OCI-M2 (cell line): ENCODE data around the gene MPRIP.

Experiments
- DNase-seq: peaks from one replicate; lab custom pipeline; 2025; ENCODE audit not compliant: unreplicated experiment; lab: John Stamatoyannopoulos, UW

The MPRIP gene

DNA sequence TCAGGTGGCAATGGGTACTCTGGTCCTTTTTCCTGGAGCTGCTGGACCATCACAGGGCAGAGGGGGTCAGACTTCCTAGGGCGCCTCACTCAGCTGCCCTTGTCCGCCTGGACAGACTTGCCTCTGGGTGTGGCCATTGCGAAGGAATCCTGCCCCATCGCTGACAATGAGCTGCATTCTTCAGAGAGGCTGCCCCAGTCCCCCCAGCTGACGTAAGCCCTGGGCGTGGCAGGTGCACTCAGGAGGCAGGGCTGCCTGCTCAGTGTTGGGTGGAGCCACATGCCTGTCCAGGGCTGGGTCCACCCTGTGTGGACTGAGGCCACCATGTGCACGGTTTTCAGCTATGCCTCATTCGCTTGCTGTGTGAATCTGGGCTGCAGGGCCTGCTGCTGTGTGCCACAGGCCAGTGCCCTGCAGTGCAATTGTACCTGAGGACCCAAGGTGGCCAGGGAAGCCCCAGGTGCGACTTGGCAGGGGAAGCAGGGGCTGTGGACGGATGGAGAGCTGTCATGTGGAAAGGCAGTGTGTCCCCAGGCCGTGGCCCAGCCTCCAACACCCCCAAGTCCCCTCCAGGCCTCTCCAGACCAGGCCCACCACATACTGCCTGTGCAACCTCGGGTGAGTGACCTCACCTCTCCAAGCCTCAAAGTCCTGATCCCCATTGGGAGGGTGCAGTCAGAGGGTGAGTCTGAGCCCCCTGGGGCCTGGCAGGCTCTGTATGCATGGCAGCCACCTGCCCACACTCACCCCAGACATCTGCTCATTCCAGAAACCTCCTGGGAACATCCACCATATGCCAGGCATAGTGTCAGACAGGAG is 14.0 kb upstream of the MPRIP start:
- no peak for DNase-seq

DNA sequence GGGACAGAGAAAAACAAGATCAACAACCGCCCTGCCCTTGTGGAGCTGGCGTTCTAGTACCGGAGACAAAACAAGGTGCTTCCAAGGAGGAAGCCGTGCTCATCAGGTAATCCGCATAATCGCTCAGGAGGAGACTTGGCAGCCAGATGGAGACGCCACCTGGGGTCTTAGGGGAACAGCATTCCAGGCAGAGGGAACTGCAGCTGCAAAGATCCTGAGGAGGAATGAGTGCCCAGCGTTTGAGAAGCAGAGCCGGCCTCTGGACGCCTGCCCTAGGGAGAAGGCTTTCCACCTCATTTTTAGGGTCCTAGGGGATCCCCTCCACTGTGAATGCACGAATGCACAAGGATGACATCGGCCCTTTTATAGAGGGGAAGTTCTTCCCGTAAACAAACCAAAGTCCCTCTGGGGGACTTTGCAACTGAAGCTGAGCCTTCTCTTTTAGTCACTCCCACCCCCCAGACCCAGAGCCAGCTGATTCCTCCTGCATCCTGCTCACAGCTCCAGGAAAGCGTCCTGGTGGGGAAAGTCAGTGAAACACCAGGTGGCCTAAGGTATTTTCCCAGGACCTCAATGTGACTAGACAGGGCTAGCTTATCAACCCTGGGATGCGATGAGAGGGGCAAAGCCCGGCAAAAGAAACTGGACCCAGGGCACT is 13.2 kb upstream of the MPRIP start:
- no peak for DNase-seq

DNA sequence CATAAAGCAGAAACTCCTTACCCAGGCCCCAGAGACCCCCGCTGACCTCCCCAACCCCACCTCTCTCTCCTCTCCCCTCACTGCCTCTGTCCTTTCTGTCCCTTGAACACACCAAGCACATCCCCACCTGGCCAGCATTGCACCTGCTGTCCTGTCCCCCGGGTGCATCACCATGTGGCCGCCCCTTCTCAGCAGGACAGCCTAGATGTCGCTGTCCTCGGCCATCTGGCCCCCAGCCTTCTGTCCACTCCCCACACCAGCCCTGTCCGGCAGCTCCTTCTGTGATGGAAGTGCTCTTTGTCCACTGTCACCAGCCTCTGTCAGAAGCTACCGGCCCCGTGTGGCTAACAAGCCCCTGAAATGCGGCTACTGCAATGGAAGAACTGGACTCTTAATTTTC is 12.3 kb upstream of the MPRIP start:
- no peak for DNase-seq

DNA sequence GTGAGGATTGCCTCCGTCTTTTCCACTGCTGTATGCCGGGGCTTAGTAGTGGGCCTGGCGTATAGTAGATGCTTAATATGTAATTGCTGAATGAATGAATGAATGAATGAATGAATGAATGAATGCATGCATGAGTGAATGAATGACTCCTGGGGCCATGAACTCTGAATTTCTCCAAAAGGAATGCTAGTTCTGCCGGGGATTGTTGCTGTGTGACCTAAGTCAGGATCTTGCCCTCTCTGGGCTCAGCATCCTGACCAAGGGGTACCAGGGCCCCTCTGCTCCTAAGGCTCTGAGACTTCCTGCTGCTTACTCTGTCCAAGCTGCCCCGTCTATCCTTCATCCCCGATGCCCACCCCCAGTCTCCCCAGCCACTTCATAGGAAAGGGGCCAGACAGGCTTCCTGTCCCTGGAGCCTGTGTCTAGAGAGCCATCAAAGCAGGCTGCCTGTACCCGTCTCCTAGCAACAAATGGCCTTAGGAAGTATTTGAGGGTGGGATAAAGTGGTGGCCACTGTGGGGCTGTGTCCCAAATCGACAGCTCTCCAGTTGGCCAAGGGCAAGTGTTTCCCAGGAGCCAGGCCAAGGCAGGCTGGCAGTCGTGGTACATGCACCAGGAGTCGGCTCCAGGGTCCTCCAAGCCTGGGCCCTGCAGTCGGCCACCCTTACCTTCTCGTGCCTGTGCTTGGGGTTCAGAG is 11.6 kb upstream of the MPRIP start:
- no peak for DNase-seq

DNA sequence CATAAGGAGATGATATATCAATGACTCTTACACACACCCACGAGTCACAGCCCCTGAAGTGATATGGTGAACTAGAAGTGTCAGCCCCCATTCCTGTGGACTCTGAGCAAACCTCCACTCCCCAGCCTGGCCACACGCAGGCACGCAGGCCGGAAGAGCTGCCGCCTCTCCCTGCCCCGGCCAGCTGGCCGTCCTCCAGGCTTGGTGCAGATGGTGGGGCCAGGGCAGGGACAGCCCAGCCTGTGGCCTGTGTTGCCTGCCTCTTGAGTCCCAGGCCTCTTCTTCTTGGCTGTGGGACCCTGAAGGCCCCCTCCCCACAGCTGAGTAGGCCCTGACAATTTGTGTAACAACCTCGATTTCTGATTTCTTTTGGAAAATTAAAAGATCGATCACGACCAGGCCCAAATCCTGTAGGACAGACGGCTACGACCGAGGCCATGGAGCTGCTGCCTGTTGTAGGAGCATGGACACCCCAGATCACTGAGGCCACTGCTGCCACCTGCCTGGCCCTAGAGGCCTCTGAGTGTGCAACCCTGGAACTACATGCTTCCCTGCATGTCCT is 10.0 kb upstream of the MPRIP start:
- DNase-seq: no peak

DNA sequence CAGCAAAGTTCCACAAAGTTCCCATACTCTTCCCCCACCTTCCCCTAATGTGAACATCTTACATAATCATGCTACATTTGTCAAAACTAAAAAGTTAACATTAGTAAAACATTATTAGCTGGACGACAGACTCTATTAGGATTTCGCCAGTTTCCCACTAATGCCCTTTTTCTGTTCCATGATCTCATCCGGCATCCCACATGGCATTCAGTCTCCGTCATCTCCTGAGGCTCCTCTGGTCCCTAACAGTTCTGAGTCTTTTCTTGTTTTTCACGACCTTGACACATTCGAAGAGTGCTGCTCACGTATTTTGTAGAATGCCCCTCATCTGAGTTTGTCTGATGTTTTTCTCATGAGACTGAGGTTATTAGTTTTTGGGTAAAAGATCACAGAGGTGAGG is 8.8 kb upstream of the MPRIP start:
- no peak for DNase-seq

DNA sequence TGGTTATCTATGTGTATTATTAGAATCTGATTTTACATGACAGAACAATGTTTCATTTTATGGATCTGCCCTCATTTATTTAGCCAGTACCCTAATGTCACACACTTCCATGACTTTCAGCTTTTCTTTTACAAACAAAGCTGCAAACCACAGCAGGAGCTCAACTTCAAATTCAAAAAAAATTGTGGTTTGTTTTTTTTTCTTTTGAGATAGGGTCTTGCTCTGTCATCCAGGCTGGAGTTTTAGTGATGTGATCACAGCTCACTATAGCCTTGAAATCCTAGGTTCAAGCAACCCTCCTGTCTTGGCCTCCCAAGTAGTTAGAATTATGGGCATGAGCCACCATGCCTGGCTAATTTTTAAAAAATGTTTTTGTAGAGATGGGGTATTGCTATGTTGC is 8.2 kb upstream of the MPRIP start:
- no peak for DNase-seq

DNA sequence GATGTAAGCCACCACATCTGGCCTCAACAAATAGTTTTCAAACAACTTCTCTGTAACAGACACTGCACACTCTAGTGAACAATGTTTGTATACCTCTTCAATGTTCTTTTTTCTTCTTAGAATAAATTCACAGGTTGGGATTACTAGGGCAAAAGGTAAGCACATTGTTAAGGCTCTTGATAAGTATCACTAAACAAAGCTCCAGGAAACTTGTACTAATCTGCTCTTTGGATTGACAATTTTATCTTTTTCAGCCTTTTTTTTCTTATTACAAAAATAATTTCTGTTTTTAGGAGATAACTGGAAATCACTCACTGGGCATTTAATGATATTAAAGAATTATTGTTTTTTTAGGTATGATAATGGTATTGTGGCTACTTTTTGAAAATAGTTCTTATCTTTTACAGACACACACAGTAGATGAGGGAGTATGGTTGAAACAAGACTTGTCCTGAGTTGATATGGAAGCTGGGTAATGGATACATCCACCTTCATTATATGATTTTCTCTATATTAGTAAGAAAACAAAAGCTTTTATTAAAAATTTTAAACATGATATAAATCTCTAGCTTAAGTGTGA is 7.7 kb upstream of the MPRIP start:
- DNase-seq: no peak

DNA sequence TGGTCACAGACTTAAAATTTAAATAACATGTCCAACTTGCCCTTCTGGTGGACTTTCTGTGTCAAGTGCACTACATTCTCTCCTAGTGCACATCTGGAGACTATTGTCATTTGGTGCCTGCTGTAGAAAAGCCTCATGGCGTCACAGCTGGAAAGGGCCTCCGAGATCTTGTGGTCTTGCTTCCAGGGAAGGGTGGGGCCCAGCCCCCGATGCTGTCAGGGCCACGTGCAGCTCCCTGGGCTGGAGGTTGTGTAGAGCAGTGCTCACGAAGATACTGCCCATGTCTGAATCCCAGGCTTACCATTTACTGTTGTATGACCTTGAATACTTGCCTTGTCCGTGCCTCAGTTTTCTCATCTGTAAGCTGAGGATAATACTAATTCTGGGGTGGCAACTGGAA is 6.8 kb upstream of the MPRIP start:
- no peak for DNase-seq

DNA sequence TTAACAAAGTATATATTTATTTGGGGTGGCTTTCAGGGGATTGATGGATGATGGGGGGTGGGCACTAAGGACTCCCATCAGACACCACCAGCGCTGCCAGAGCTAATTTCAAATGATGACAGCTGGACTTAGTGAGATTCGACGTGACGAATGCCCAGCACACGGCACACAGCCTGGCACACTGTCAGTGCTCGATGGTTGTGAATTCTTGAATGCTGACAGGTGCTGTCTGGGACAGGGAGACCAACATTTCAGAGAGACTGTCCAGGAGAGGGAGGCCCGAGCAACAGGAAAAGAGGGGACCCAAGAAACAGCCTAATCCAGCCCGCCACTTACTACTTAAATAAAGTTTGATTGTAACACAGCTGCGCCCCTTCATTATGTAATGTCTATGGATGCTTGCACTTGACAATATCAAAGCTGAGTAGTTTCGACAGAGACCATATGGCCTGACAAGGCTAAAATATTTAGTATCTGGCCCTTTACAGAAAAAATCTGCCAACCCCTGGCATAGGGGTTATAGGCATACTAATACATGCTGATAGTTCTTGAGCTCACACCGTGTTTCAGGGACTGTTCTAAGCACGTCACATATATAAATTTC is 6.2 kb upstream of the MPRIP start:
- DNase-seq: no peak

DNA sequence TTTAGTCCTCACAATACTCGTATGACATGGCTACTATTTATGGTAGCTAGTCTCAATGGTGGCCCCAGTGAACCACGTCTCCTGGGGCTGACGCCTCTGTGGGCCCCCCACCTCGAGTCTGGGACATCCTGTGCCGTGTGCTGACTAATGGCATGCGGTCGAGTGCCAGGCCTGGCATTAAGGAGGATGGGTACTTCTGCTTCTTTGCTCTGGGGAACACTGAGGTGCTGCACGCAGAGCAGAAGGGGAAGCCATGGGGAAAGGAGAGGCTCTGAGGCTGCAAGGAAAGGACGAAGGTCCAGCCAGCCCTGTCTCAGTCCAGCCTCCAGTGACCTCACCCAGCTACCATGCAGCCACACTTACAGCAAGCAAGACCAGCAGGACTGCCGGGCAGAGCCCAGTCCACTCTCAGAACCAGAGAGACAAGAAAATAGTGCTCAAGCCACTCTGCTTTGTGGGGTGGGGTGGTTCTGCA is 5.7 kb upstream of the MPRIP start:
- no peak for DNase-seq

DNA sequence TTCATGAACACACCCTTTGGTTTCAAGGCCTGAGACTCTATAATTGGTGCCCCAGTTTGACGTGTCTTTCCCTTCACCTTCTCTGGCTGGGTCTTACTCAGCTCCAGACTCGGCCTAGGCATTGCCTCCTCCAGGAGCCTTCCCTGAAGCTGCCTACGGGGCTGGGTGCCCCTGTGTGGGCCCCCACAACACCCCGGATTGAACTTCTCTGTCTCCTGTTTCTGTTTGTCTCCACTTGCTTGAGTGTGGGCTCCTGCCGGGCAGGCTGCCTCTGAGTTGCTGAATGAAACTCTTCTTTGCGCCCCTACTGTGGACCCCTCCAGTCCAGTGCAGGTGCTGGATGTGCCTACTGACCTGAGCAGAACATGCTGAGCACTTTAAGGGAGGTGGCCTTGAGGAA is 2.3 kb upstream of the MPRIP start:
- DNase-seq: no peak

DNA sequence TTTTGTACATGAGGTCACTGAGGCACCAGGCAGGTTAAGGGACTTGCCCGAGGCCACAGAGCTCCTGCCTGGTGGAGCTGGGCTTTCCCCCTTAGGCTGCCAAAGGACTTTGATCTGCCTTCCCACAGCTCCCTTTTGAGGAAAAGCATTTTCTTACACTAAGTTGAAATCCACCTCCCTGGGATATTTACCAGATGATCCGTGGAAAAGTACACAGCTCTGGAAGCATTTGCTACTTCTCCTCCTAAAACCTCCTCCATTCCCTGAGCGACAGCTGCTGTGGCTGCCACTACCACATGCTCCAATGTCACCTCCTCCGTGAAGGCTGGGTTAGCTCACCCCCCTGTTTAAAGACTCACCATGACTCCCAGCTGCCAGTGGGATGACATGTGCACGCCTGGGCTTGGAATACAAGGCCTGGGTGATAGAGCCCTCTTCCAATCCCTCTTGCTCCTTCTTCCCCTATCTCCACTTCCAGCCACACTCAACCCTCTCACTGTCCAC is 1.2 kb upstream of the MPRIP start:
- DNase-seq: no peak

DNA sequence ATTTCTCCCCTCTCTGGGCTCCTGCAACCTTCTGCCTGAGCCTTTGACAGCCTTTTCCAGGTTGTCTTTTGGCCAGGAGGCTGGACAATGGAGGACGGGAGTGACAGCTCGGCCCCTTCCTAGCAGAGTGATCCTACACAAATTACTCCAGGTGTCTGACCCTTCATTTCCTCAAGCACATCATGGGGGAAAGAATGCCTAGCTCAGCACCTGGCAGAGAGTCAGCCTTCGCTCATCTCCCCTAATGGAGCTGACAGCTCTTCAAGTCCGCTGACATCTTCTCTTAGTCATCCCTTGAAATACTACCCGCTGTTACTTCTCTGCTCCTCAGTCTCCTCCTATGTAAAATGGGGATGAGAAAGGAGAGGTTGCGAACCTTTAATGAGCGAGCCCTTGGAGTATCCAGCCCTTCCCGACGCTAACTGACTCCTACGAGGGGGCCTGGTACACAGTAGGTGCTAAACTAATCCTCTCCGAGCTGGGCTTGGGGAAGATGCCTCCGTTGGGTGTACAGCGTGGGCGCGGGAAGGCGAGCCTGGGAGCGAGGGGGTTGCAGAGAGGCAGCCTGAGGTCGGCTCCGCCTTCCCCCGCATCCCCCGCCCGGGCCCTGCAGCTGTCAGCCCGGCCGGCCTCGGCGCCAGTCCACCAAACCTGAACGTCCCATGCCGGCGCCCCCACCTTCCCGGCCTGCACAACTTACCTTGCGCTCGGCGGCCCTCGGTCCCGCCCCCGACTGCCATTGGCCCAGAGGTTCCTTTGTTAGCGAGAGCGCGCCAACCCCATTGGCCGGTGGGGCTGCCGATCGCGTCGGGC is 480 bp upstream of the MPRIP start:
- peak; percentile 56 for DNase-seq

DNA sequence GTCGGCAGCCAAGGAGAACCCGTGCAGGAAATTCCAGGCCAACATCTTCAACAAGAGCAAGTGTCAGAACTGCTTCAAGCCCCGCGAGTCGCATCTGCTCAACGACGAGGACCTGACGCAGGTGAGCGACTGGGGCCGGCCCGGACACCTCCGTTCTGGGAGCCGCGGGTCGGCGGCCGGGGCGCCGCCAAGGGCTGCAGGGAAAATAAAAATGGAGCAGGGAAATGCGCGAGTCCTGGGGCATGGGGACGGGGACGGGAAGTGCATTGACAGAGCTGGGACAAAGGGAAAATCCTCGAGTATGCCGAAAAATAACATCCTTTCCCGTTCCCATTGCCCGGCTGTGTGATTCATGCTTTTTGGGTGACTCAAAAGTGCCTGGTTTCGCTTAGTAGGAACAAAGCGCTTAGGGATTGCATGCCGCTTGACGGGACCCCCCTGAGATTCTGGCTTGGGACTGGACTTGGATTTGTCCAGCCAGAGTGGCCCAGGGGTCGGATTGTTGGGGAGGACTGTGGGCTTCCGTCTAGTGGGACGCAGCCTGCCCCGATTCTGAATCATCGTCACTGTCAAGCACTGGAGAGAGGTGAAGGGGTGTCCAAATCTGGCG is 699 bp downstream of the MPRIP start:
- DNase-seq: no peak

DNA sequence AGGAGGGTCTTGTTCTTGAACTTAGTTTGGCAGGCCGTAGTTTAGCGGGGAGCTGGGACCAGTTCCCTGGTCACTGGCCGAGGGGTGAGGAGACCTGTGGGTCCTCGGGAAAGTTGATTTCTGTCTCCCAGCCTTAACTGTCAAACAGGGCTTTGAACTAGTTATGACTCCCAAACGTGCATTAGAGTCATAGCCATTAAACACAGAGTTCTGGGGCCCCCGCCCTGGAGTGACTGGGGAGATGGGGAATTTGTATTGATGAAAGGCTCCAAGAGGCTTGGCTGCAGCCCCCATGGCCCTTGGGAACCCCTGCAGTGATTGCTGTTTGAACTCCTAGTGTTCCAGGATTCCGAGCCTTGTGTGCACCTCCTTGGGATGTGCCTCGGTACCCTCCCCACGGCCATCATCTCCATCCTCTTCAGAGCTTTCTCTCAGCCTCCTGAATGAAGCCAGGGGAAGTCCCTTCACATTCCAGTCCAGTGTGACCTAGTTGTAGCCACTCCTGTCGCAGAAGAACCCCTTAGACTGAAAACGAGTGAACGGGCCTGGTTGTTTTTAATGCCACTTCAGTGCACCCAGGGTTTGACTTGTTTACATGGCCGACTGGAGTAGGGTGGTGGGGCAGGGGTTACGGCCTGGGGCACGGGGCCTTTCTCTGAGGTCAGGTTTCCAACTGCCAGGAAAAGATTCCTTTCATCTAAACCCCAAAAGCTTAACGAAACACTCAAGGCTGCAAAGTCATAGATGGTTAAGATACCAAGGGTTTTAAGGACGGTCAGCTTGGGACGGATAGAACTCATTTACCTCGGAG is 1.4 kb downstream of the MPRIP start:
- DNase-seq: no peak

DNA sequence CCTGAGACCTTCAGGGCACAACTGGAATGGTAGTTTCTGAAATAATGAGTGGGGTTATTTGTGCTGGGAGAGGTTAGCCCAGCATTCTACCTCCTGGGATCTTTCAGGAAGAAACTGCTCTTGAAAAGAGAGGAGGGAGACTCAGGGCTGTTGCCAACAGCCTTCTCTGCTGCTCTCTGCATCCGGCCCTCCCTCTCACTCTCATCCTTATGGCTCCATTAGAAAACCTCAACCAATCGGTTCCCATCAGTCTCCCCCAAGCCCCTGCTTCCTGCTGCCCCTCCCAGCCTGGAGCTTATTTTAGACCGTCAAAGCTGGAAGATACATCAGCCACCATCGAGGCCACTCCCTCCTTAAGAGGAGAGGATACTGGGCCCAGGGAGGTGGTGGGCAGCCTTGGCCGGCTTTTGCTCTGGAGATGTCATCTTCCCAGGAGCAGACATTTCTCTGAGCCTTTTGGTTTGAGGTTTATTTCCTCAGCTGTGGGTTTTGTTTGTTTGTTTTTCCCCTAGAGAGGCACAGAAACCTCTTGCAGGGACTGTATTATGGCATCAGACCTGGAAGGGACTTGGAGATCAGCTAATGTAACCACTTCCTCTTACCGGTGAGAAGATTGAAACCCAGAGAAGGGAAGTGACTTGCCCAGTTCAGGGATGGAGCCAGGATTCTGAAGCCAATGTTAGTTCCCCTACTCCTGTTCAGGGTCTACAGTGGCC is 2.7 kb downstream of the MPRIP start:
- DNase-seq: no peak

DNA sequence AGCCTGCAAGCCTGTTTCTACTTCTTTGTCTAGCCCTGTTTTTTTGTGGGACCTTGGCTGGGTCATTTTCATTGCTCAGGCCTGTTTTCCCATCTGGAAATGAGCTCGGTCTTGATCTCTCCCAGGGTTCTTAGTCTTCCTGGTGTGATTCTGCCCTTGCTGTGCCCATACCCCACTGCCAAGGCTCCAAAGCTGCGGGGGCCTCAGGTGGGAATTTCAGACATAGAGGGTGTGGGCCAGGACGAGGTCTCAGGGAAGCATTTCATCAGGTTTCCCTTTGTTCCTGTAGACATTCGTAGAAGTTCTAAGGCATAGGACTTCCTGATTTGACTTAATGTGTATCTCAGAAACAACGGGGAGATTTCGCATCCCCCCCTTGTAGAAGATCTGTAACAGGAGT is 5.8 kb downstream of the MPRIP start:
- no peak for DNase-seq
